GM23338 (cell line): ENCODE data around the gene SLCO3A1. TPM values are rescaled to one million over a fixed set of nuclear protein-coding genes. Genes with fewer than 3 reads are reported as not detected.

Experiments used
- ATAC-seq: fragments of 200-7000 bp; cut with Tn5 transposase; 3 replicates; pipeline ENCODE4 v1.9.1; 2020
- DNase-seq: peaks from one replicate; pipeline ENCODE4 v3.0.0-alpha.2; 2015; ENCODE audit warnings: low spot score
- H2AFZ ChIP-seq: fragments of 200-600 bp; sonication (generic); 2 replicates; pipeline ENCODE4 v1.8.0; 2016; ENCODE audit warnings: antibody characterized with exemption, mild to moderate bottlenecking, moderate library complexity
- H3F3A ChIP-seq: fragments of 200-600 bp; sonication (generic); replicated peaks from 2 replicates; pipeline ENCODE4 v1.8.0; 2017; ENCODE audit warnings: antibody characterized with exemption, mixed run types, low read depth
- H3K27ac ChIP-seq: fragments of 200-600 bp; sonication (generic); 2 replicates; pipeline ENCODE4 v1.6.1; 2016; ENCODE audit warnings: low read depth
- H3K27me3 ChIP-seq: fragments of 200-600 bp; sonication (generic); 2 replicates; pipeline ENCODE4 v1.8.0; 2016; ENCODE audit warnings: mild to moderate bottlenecking, mixed run types, moderate library complexity; ENCODE audit not compliant: insufficient read depth
- H3K36me3 ChIP-seq: fragments of 200-600 bp; sonication (generic); 2 replicates; pipeline ENCODE4 v1.8.0; 2016; ENCODE audit warnings: mild to moderate bottlenecking; ENCODE audit not compliant: insufficient read depth
- H3K4me1 ChIP-seq: fragments of 200-600 bp; sonication (generic); 2 replicates; pipeline ENCODE4 v1.8.0; 2016; ENCODE audit warnings: mild to moderate bottlenecking, moderate library complexity; ENCODE audit not compliant: insufficient read depth
- H3K4me2 ChIP-seq: fragments of 200-600 bp; sonication (generic); 2 replicates; pipeline ENCODE4 v1.7.1; 2017; ENCODE audit warnings: mixed run types
- H3K4me3 ChIP-seq: fragments of 200-600 bp; sonication (generic); 2 replicates; pipeline ENCODE4 v1.6.1; 2016; ENCODE audit warnings: mixed run types
- H3K79me2 ChIP-seq: fragments of 200-600 bp; sonication (generic); replicated peaks from 2 replicates; pipeline ENCODE4 v1.8.0; 2017; ENCODE audit warnings: mild to moderate bottlenecking; ENCODE audit not compliant: insufficient read depth
- H3K9me2 ChIP-seq: fragments of 200-600 bp; sonication (generic); 2 replicates; pipeline ENCODE4 v1.8.0; 2017; ENCODE audit not compliant: insufficient read depth
- H4K20me1 ChIP-seq: fragments of 200-600 bp; sonication (generic); replicated peaks from 2 replicates; pipeline ENCODE4 v1.8.0; 2017; ENCODE audit warnings: mild to moderate bottlenecking; ENCODE audit not compliant: insufficient read depth
- H3K27ac Mint-ChIP-seq: 2 replicates; pipeline ENCODE4 v1.8.0; 2020; ENCODE audit warnings: inconsistent platforms, mild to moderate bottlenecking, moderate library complexity, mixed read lengths
- H3K27me3 Mint-ChIP-seq: 3 replicates; pipeline ENCODE4 v1.8.0; 2022; ENCODE audit warnings: low read depth, mild to moderate bottlenecking, moderate library complexity, mixed read lengths, inconsistent platforms; ENCODE audit not compliant: insufficient read depth, poor library complexity
- H3K36me3 Mint-ChIP-seq: 3 replicates; pipeline ENCODE4 v1.8.0; 2021; ENCODE audit warnings: low read depth, mild to moderate bottlenecking, inconsistent platforms, moderate library complexity, mixed read lengths
- H3K4me1 Mint-ChIP-seq: 3 replicates; pipeline ENCODE4 v1.8.0; 2020; ENCODE audit warnings: mild to moderate bottlenecking, inconsistent platforms, mixed read lengths
- H3K4me3 Mint-ChIP-seq: 3 replicates; pipeline ENCODE4 v1.8.0; 2021; ENCODE audit warnings: moderate library complexity, mild to moderate bottlenecking, inconsistent platforms, mixed read lengths
- H3K9me3 Mint-ChIP-seq: 3 replicates; pipeline ENCODE4 v1.8.0; 2020; ENCODE audit warnings: moderate library complexity, mild to moderate bottlenecking, inconsistent platforms, mixed read lengths
- CTCF ChIP-seq, 2 experiments: fragments of 200-600 bp in 1 of 2; sonication (generic) in 1 of 2; conservative IDR thresholded peaks; 2 replicates each; pipeline versions ENCODE4 v1.5.1 to v1.6.1; 2016 to 2017; ENCODE audit warnings: antibody characterized with exemption in 2 of 2, low read depth in 2 of 2, mild to moderate bottlenecking in 2 of 2, moderate library complexity in 1 of 2
- ETS1 ChIP-seq: IDR thresholded peaks from 2 replicates; pipeline ENCODE4 v1.6.1; 2016; ENCODE audit warnings: antibody characterized with exemption
- JUNB ChIP-seq: IDR thresholded peaks from one replicate; pipeline ENCODE4 v1.6.1; 2016; ENCODE audit warnings: antibody characterized with exemption; ENCODE audit not compliant: unreplicated experiment
- ZNF462 ChIP-seq: fragments of 250-450 bp; sonication (Bioruptor Pico); IDR thresholded peaks from 2 replicates; pipeline ENCODE4 v1.5.0; 2020; ENCODE audit warnings: mild to moderate bottlenecking, moderate library complexity
- polyA plus RNA-seq: library from polyadenylated mRNA; unstranded; fragments of >200 nt; fragmentation: Nextera tagmentation; extraction: Ambion mirVana; gene quantifications from 2 replicates; pipeline ENCODE4 v1.2.1, GENCODE V29; 2016
- total RNA-seq: library from RNA; depleted of rRNA; stranded (reverse); fragments of >200 nt; shearing (Covaris generic); gene quantifications from 2 replicates; pipeline ENCODE4 v1.2.3, GENCODE V29; 2014

Gene SLCO3A1
- total and polyA plus RNA-seq, 2 experiments from 2014 or later, result 7.3 to 9.4 TPM

- Histone ChIP-seq H3K79me2 (peaks cover 4% of the 10 kb centered on the region), H4K20me1 (no peaks in the 10 kb centered on the region), H3K4me3 (no peak overlapping the region), H3F3A (no peaks in the 10 kb centered on the region), H3K9me2 (no peaks in the 10 kb centered on the region), H3K27me3 (no peaks in the 10 kb centered on the region), H2AFZ (no peak overlapping the region), H3K4me2 (peak overlapping the region; percentile 29; the same call in 1 of the 2 replicates), H3K27ac (no peak overlapping the region), H3K4me1 (peaks cover 55% of the 10 kb centered on the region), H3K36me3 (no peaks in the 10 kb centered on the region)
- H3K27ac Mint-ChIP-seq, result no peak overlapping the region
- no peak overlapping the region for H3K4me3 Mint-ChIP-seq
- 0 out of 3 replicates have a peak, but pooled peaks cover 3% of the 10 kb centered on the region for H3K9me3 Mint-ChIP-seq
- H3K4me1 Mint-ChIP-seq, result peaks cover 49% of the 10 kb centered on the region
- TF ChIP-seq CTCF (conservative IDR thresholded peaks at IDR 0.05; ENCODE audit: low read depth in 2 of 2), result no peak
- no peak for TF ChIP-seq ZNF462 (CRISPR knock-in tag)
- no peak for TF ChIP-seq JUNB
- TF ChIP-seq ETS1, result no peak
- peaks cover 5% of the 10 kb centered on the region for H3K27me3 Mint-ChIP-seq
- no peak; the same call in 2 of the 3 replicates for ATAC-seq
- no peak for DNase-seq
- H3K36me3 Mint-ChIP-seq, result no peaks in the 10 kb centered on the region
Measured at GRCh38 chr15:92001307-92001706, 147.8 kb downstream of the SLCO3A1 start.
